Neutrophil (primary cell): ENCODE data around the gene NCAPG2.

ENCODE experiments used
- H3K27ac ChIP-seq: fragments of 200-600 bp; sonication (generic); 2 replicates; pipeline ENCODE4 v1.5.1; 2016; ENCODE audit warnings: mild to moderate bottlenecking, moderate library complexity
- H3K27me3 ChIP-seq: fragments of 200-600 bp; sonication (generic); 2 replicates; pipeline ENCODE4 v1.6.0; 2016; ENCODE audit warnings: mild to moderate bottlenecking
- H3K36me3 ChIP-seq: fragments of 200-600 bp; sonication (generic); 2 replicates; pipeline ENCODE4 v1.5.1; 2017
- H3K4me1 ChIP-seq, 2 experiments: fragments of 200-600 bp in 1 of 2; sonication (generic) in 1 of 2; 1 replicate in 1 of 2; 2 replicates in 1 of 2; pipeline versions ENCODE4 v1.5.1 to v1.6.1; 2013 to 2016; ENCODE audit warnings: low read depth in 1 of 2, low read length in 1 of 2, mild to moderate bottlenecking in 1 of 2, moderate library complexity in 1 of 2; ENCODE audit not compliant: control insufficient read depth in 1 of 2, insufficient read depth in 1 of 2
- H3K4me3 ChIP-seq, 2 experiments: fragments of 200-600 bp in 1 of 2; sonication (generic) in 1 of 2; 1 replicate in 1 of 2; 2 replicates in 1 of 2; pipeline ENCODE4 v1.5.1; 2013 to 2016; ENCODE audit warnings: low read depth in 1 of 2, low read length in 1 of 2, mild to moderate bottlenecking in 1 of 2, moderate library complexity in 1 of 2
- H3K9me3 ChIP-seq: fragments of 200-600 bp; sonication (generic); 2 replicates; pipeline ENCODE4 v1.5.1; 2016
- TF ChIP-seq, protein P1 (sequence below): fragments of 200-600 bp; sonication (generic); IDR thresholded peaks from 2 replicates; pipeline ENCODE4 v1.5.1; 2016; ENCODE audit warnings: antibody characterized with exemption

NCAPG2 gene

GRCh38 chr7:158590181-158590530 is 114.4 kb downstream of the NCAPG2 start:
- H3K27ac ChIP-seq = no peak overlapping the region
- peaks cover 63% of the 10 kb centered on the region for H3K27me3 ChIP-seq
- H3K4me1 ChIP-seq = peaks cover 0 to 7% of the 10 kb centered on the region in 2 experiments
- TF ChIP-seq, protein P1, sequence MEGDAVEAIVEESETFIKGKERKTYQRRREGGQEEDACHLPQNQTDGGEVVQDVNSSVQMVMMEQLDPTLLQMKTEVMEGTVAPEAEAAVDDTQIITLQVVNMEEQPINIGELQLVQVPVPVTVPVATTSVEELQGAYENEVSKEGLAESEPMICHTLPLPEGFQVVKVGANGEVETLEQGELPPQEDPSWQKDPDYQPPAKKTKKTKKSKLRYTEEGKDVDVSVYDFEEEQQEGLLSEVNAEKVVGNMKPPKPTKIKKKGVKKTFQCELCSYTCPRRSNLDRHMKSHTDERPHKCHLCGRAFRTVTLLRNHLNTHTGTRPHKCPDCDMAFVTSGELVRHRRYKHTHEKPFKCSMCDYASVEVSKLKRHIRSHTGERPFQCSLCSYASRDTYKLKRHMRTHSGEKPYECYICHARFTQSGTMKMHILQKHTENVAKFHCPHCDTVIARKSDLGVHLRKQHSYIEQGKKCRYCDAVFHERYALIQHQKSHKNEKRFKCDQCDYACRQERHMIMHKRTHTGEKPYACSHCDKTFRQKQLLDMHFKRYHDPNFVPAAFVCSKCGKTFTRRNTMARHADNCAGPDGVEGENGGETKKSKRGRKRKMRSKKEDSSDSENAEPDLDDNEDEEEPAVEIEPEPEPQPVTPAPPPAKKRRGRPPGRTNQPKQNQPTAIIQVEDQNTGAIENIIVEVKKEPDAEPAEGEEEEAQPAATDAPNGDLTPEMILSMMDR = no peak
- no peaks in the 10 kb centered on the region for H3K36me3 ChIP-seq
- no peaks in the 10 kb centered on the region for H3K9me3 ChIP-seq
- no peak overlapping the region for H3K4me3 ChIP-seq

- peaks cover 68% of the 10 kb centered on the region for H3K27me3 ChIP-seq
- H3K27ac ChIP-seq = no peak overlapping the region
- TF ChIP-seq, protein P1 = no peak
- H3K9me3 ChIP-seq = no peaks in the 10 kb centered on the region
- peaks cover 0 to 7% of the 10 kb centered on the region in 2 experiments for H3K4me1 ChIP-seq
- no peaks in the 10 kb centered on the region for H3K36me3 ChIP-seq
- H3K4me3 ChIP-seq = no peak overlapping the region
Observed at GRCh38 chr7:158589653-158590052, 115.0 kb downstream of the NCAPG2 start.

DNA sequence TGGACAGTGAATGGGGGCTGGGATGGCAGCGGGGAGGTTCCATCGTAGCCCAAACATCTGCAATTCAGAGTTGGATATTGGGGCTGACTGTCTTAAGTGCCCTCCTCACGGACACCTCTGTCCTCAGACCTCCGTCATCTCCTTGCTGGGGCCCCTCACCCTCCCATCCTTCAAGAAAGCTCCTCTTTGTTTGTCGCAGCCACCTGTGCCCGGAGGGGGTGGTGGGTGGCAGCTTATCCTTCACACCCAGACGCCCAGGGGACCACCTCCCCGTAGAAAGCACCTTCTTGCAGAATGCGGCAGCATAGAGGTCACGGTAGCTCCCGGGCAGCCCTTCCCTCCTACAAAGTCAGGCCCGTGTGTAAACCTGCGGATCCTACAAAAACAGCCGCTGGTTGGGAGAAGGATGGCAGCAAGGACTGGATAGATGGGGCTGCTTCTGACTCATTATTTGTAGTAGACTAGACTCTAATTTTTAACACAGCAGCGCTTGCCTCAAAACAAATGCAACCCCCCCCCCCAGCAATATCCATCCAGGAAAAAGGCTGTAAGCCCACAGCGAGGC is 115.6 kb downstream of the NCAPG2 start:
- H3K36me3 ChIP-seq = no peaks in the 10 kb centered on the region
- no peaks in the 10 kb centered on the region for H3K9me3 ChIP-seq
- H3K27ac ChIP-seq = no peak overlapping the region
- no peak overlapping the region for H3K4me3 ChIP-seq
- peaks cover 0 to 7% of the 10 kb centered on the region in 2 experiments for H3K4me1 ChIP-seq
- TF ChIP-seq, protein P1 = no peak
- peaks cover 74% of the 10 kb centered on the region for H3K27me3 ChIP-seq

DNA sequence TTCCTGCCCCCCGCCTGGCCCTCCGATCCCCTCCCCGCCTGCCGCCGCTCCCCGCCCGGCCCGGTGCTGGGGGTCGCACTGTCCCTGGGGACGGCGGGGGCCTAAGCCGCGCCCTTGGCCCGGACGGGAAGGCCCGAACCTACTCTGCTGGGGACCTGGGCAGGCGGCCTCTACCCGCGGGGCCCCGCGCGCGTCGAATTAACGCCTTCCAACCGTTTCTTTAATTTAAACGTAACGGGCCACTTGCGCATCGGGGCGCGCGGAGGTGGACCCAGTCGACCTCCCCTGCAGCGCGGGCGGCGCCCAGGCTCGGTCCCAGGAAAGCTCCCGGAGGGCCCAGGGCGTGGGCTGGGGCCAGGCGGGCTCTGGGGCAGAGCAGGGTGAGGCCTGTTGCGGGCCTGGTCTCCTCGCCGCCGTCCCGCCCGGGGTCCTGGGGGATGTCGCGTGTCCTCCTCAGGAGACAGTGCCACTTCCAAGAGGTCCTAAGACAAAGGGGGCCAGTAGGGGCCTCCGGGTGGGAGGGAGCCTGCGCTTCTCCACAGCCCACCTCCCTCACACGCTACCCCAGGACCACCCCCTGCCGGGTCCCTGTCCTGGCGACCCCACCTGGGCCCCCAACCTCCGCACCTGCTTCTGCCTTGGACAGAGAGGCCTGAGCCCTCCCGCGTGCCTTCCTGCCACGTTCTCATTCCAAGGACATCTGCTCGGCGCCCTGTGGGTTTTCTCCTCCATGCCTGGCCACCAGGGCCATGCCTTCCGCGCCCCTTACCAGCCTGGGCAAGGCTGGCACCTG is 116.3 kb downstream of the NCAPG2 start:
- Histone ChIP-seq H3K4me3 (peak overlapping the region in 1 of 2 experiments; percentile 24), H3K9me3 (no peaks in the 10 kb centered on the region), H3K36me3 (no peaks in the 10 kb centered on the region), H3K27me3 (peaks cover 81% of the 10 kb centered on the region), H3K4me1 (peaks cover 0 to 7% of the 10 kb centered on the region in 2 experiments), H3K27ac (no peak overlapping the region)
- TF ChIP-seq, protein P1 = no peak

DNA sequence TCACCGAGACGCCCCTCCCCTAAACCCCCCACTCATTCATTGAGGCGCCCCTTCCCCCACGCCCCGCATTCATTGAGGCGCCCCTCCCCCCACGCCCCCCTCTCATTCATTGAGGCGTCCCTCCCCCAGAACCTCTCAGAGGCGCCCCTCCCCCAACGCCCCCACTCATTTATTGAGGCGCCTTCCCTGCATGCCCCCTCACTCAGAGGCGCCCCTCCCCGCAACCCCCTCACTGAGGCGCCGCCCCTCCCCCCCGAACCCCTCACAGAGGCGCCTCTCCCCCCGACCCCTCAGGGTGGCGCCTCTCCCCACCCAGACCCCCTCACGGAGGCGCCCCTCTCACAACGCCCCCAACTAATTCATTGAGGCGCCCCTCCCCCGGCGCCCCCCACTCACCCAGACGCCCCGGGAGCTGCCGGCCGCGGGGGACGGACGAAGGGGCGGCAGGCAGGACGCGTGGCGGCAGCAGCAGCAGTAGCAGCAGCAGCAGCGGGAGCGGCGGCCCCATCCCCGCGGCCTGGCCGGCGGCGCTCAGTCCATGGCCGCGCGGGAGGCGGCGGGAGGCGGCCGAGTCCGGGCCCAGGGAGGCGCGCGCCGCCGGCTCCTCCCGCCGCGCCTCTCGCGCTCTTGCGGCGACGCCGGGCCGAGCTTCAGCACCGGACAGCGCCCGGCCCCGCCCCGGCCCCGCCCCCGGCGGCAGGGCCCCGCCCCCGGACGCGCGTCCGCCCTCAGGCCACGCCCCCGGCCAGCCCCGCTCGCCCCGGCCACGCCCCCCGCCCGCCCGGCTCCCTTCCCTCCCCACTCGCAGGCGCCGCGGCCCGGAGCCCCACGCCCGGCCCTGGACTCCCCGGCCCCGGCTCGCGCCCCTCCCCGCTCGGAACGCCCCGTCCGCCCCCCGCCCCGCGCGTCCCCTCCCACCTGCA is 117.2 kb downstream of the NCAPG2 start, which contains the start of gene PTPRN2:
Gene PTPRN2 (minus strand): TSS at position 662 of the 923 bp plus-strand sequence.
- Histone ChIP-seq H3K4me1 (peaks cover 0 to 7% of the 10 kb centered on the region in 2 experiments), H3K27me3 (peaks cover 81% of the 10 kb centered on the region), H3K9me3 (no peaks in the 10 kb centered on the region), H3K4me3 (peak within 1 kb of the TSS in 1 of 2 experiments; percentile 24), H3K36me3 (no peaks in the 10 kb centered on the region), H3K27ac (no peak within 1 kb of the TSS)
- TF ChIP-seq, protein P1 = no peak
